Astrocyte (in vitro differentiated cells and primary cell): Measurements from ENCODE around the gene KIAA1549. TPM values are rescaled to one million over a fixed set of nuclear protein-coding genes. Genes with fewer than 3 reads are reported as not detected.

ENCODE experiments used
- DNase-seq: peaks from one replicate; pipeline ENCODE4 v3.0.0-alpha.2; 2010; ENCODE audit warnings: low read depth
- FAIRE-seq: peaks from 2 replicates; lab custom pipeline; 2011; peaks lifted over from hg19 to GRCh38; lab: Jason Lieb, UNC
- H2AFZ ChIP-seq: 2 replicates; pipeline ENCODE4 v1.6.0; 2012; ENCODE audit warnings: low read depth, low read length, inconsistent platforms
- H3K27ac ChIP-seq: 2 replicates; pipeline ENCODE4 v1.5.1; 2011; ENCODE audit warnings: low read depth, low read length, inconsistent platforms
- H3K27me3 ChIP-seq: 2 replicates; pipeline ENCODE4 v1.6.0; 2011; ENCODE audit warnings: low read length, inconsistent platforms; ENCODE audit not compliant: insufficient read depth
- H3K36me3 ChIP-seq: 2 replicates; pipeline ENCODE4 v1.5.1; 2011; ENCODE audit warnings: low read length, inconsistent platforms; ENCODE audit not compliant: insufficient read depth
- H3K4me1 ChIP-seq: 2 replicates; pipeline ENCODE4 v1.5.1; 2011; ENCODE audit warnings: low read length, inconsistent platforms; ENCODE audit not compliant: insufficient read depth
- H3K4me2 ChIP-seq: 2 replicates; pipeline ENCODE4 v1.6.0; 2012; ENCODE audit warnings: low read length, inconsistent platforms
- H3K4me3 ChIP-seq: 2 replicates; pipeline ENCODE4 v1.5.1; 2011; ENCODE audit warnings: low read depth, mild to moderate bottlenecking, low read length, inconsistent platforms; ENCODE audit not compliant: insufficient read depth
- H3K79me2 ChIP-seq: 2 replicates; pipeline ENCODE4 v1.6.0; 2012; ENCODE audit warnings: mild to moderate bottlenecking, low read length, inconsistent platforms; ENCODE audit not compliant: insufficient read depth
- H3K9ac ChIP-seq: 2 replicates; pipeline ENCODE4 v1.6.0; 2012; ENCODE audit warnings: mild to moderate bottlenecking, low read length, inconsistent platforms
- H3K9me3 ChIP-seq: 2 replicates; pipeline ENCODE4 v1.5.1; 2012; ENCODE audit warnings: low read depth, mild to moderate bottlenecking, low read length, inconsistent platforms; ENCODE audit not compliant: insufficient read depth
- H4K20me1 ChIP-seq: 2 replicates; pipeline ENCODE4 v1.6.0; 2012; ENCODE audit warnings: low read length, inconsistent platforms; ENCODE audit not compliant: insufficient read depth
- H3K27ac Mint-ChIP-seq: one replicate; pipeline ENCODE4 v1.8.0; 2021; ENCODE audit warnings: mild to moderate bottlenecking, mixed read lengths; ENCODE audit not compliant: unreplicated experiment
- H3K27me3 Mint-ChIP-seq: one replicate; pipeline ENCODE4 v1.8.0; 2021; ENCODE audit warnings: low read depth, mixed read lengths; ENCODE audit not compliant: unreplicated experiment
- H3K36me3 Mint-ChIP-seq: one replicate; pipeline ENCODE4 v1.8.0; 2021; ENCODE audit warnings: low read depth, mixed read lengths; ENCODE audit not compliant: unreplicated experiment
- H3K4me1 Mint-ChIP-seq: one replicate; pipeline ENCODE4 v1.8.0; 2021; ENCODE audit warnings: low read depth, mixed read lengths; ENCODE audit not compliant: unreplicated experiment
- H3K4me3 Mint-ChIP-seq: one replicate; pipeline ENCODE4 v1.8.0; 2021; ENCODE audit warnings: mild to moderate bottlenecking, moderate library complexity, mixed read lengths; ENCODE audit not compliant: unreplicated experiment
- H3K9me3 Mint-ChIP-seq: one replicate; pipeline ENCODE4 v1.8.0; 2021; ENCODE audit warnings: mild to moderate bottlenecking, mixed read lengths; ENCODE audit not compliant: unreplicated experiment
- EZH2 ChIP-seq: IDR thresholded peaks from 2 replicates; pipeline ENCODE4 v1.6.1; 2012; ENCODE audit warnings: mild to moderate bottlenecking, low read length, inconsistent platforms; ENCODE audit not compliant: insufficient read depth
- total RNA-seq: library from RNA; stranded (reverse); gene quantifications from 2 replicates; pipeline ENCODE4 v1.2.1, GENCODE V29; 2021
- TF ChIP-seq, protein P1 (sequence below): IDR thresholded peaks from 2 replicates; pipeline ENCODE4 v1.5.1; 2011; ENCODE audit warnings: low read depth, mild to moderate bottlenecking, inconsistent platforms, low read length, moderate library complexity; ENCODE audit not compliant: insufficient read depth

The KIAA1549 gene
- total RNA-seq, 1 donor from 2014 or later, result 10.3 TPM

GRCh38 chr7:138898802-138899201, 82.4 kb downstream of the KIAA1549 start:
- Mint-ChIP-seq H3K4me3 (no peak overlapping the region), H3K4me1 (peaks cover 2% of the 10 kb centered on the region), H3K27ac (no peak overlapping the region), H3K27me3 (no peaks in the 10 kb centered on the region), H3K36me3 (peaks cover 24% of the 10 kb centered on the region), H3K9me3 (no peaks in the 10 kb centered on the region)
- Histone ChIP-seq H3K9me3 (no peaks in the 10 kb centered on the region), H3K36me3 (no peaks in the 10 kb centered on the region), H3K4me1 (no peaks in the 10 kb centered on the region), H4K20me1 (no peaks in the 10 kb centered on the region), H2AFZ (no peak overlapping the region), H3K27ac (no peak overlapping the region), H3K79me2 (no peaks in the 10 kb centered on the region), H3K4me3 (no peak overlapping the region), H3K27me3 (no peaks in the 10 kb centered on the region), H3K9ac (no peak overlapping the region), H3K4me2 (no peak overlapping the region)
- no peak for TF ChIP-seq EZH2
- TF ChIP-seq, protein P1, sequence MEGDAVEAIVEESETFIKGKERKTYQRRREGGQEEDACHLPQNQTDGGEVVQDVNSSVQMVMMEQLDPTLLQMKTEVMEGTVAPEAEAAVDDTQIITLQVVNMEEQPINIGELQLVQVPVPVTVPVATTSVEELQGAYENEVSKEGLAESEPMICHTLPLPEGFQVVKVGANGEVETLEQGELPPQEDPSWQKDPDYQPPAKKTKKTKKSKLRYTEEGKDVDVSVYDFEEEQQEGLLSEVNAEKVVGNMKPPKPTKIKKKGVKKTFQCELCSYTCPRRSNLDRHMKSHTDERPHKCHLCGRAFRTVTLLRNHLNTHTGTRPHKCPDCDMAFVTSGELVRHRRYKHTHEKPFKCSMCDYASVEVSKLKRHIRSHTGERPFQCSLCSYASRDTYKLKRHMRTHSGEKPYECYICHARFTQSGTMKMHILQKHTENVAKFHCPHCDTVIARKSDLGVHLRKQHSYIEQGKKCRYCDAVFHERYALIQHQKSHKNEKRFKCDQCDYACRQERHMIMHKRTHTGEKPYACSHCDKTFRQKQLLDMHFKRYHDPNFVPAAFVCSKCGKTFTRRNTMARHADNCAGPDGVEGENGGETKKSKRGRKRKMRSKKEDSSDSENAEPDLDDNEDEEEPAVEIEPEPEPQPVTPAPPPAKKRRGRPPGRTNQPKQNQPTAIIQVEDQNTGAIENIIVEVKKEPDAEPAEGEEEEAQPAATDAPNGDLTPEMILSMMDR, result no peak
- FAIRE-seq (no peak), DNase-seq (no peak)

DNA sequence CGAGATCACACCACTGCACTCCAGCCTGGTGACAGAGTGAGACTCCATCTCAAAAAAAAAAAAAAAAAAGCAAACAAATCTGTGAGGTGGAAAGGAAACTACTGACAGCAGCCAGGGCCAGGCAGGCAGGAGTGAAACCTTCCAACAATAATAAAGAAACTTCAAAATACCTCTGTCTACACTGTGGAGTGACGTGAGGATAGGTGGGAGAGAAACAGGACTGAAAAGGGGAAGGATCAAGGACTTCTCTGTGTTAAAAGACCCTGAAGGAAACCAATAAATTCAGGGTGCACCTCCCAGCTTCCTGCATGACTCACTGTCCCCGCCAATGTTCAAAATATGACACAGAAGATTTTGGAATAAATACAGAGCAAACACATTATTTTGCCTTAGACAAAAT, 82.9 kb downstream of the KIAA1549 start:
- H3K4me3 Mint-ChIP-seq, result no peak overlapping the region
- H3K9me3 Mint-ChIP-seq, result no peaks in the 10 kb centered on the region
- no peaks in the 10 kb centered on the region for H3K4me1 Mint-ChIP-seq
- Histone ChIP-seq H3K4me3 (no peak overlapping the region), H3K4me2 (no peak overlapping the region), H3K9ac (no peak overlapping the region), H3K27me3 (no peaks in the 10 kb centered on the region), H3K36me3 (no peaks in the 10 kb centered on the region), H3K4me1 (no peaks in the 10 kb centered on the region), H2AFZ (no peak overlapping the region), H3K27ac (no peak overlapping the region), H4K20me1 (no peaks in the 10 kb centered on the region), H3K79me2 (no peaks in the 10 kb centered on the region), H3K9me3 (no peaks in the 10 kb centered on the region)
- H3K36me3 Mint-ChIP-seq, result peaks cover 26% of the 10 kb centered on the region
- FAIRE-seq, result no peak
- H3K27ac Mint-ChIP-seq, result no peak overlapping the region
- no peaks in the 10 kb centered on the region for H3K27me3 Mint-ChIP-seq
- no peak for DNase-seq
- no peak for TF ChIP-seq EZH2
- TF ChIP-seq, protein P1, result no peak

- Mint-ChIP-seq H3K27me3 (no peaks in the 10 kb centered on the region), H3K4me3 (no peak overlapping the region), H3K27ac (no peak overlapping the region), H3K36me3 (peaks cover 20% of the 10 kb centered on the region), H3K9me3 (no peaks in the 10 kb centered on the region), H3K4me1 (peaks cover 3% of the 10 kb centered on the region)
- no peaks in the 10 kb centered on the region for H3K9me3 ChIP-seq
- no peaks in the 10 kb centered on the region for H3K79me2 ChIP-seq
- no peaks in the 10 kb centered on the region for H3K27me3 ChIP-seq
- H3K27ac ChIP-seq, result no peak overlapping the region
- DNase-seq (no peak), FAIRE-seq (no peak)
- H3K4me3 ChIP-seq, result no peak overlapping the region
- H4K20me1 ChIP-seq, result no peaks in the 10 kb centered on the region
- TF ChIP-seq EZH2, result no peak
- TF ChIP-seq, protein P1, result no peak
- no peak overlapping the region for H3K9ac ChIP-seq
- H3K4me1 ChIP-seq, result peaks cover 8% of the 10 kb centered on the region
- H2AFZ ChIP-seq, result no peak overlapping the region
- no peak overlapping the region for H3K4me2 ChIP-seq
- H3K36me3 ChIP-seq, result no peaks in the 10 kb centered on the region
Measured at GRCh38 chr7:138895679-138896078, 85.5 kb downstream of the KIAA1549 start.
